HG03520 (cell line): ENCODE data around the gene SMARCC1.

Source experiments
- ATAC-seq: cut with Tn5 transposase; IDR thresholded peaks from one replicate; pipeline ENCODE4 v1.9.1; 2021; ENCODE audit warnings: mild to moderate bottlenecking, moderate library complexity; ENCODE audit not compliant: unreplicated experiment

Gene SMARCC1

GRCh38 chr3:47592066-47592795 is 189.5 kb downstream of the SMARCC1 start:
- ATAC-seq, result no peak

GRCh38 chr3:47590216-47590615 is 191.5 kb downstream of the SMARCC1 start:
- ATAC-seq, result no peak

GRCh38 chr3:47588587-47588986 is 193.1 kb downstream of the SMARCC1 start:
- no peak for ATAC-seq

GRCh38 chr3:47588053-47588452 is 193.6 kb downstream of the SMARCC1 start:
- ATAC-seq, result no peak

- ATAC-seq, result no peak
Measured at GRCh38 chr3:47586746-47587145, 194.9 kb downstream of the SMARCC1 start.

- no peak for ATAC-seq
Measured at GRCh38 chr3:47583320-47584075, 198.2 kb downstream of the SMARCC1 start.

- no peak for ATAC-seq
Measured at GRCh38 chr3:47581835-47582234, 199.9 kb downstream of the SMARCC1 start.

- no peak for ATAC-seq
Measured at GRCh38 chr3:47581422-47581821, 200.3 kb downstream of the SMARCC1 start.

- ATAC-seq, result no peak
Measured at GRCh38 chr3:47580481-47580880, 201.2 kb downstream of the SMARCC1 start.

- no peak for ATAC-seq
Measured at GRCh38 chr3:47579875-47580274, 201.8 kb downstream of the SMARCC1 start.

GRCh38 chr3:47578691-47579632 is 202.7 kb downstream of the SMARCC1 start, which contains the start of gene CSPG5:
Gene CSPG5 (minus strand): TSS chr3:47578865. CDS start chr3:47578693, 172 bp downstream.
- ATAC-seq, result no peak

- no peak for ATAC-seq
Measured at GRCh38 chr3:47578119-47578632, 203.5 kb downstream of the SMARCC1 start.

GRCh38 chr3:47577583-47578118 is 204.0 kb downstream of the SMARCC1 start:
- no peak for ATAC-seq

GRCh38 chr3:47573190-47574172 is 208.2 kb downstream of the SMARCC1 start:
- ATAC-seq, result no peak

GRCh38 chr3:47571391-47572175 is 210.1 kb downstream of the SMARCC1 start:
- ATAC-seq, result no peak

- no peak for ATAC-seq
Measured at GRCh38 chr3:47568901-47569300, 212.8 kb downstream of the SMARCC1 start.

- no peak for ATAC-seq
Measured at GRCh38 chr3:47567149-47567548, 214.5 kb downstream of the SMARCC1 start.

- no peak for ATAC-seq
Measured at GRCh38 chr3:47566667-47567066, 215.0 kb downstream of the SMARCC1 start.
